CD14-positive monocyte (primary cell): ENCODE results near the gene CNRIP1. TPM values are rescaled to one million over a fixed set of nuclear protein-coding genes. Genes with fewer than 3 reads are reported as not detected.
A peak's percentile ranks its signal among the peaks of the same experiment; 100 is the strongest.

Experiments
- DNase-seq, 3 donors: peaks; one replicate each; pipeline ENCODE4 v3.0.0-alpha.2; 2011 to 2022
- H2AFZ ChIP-seq: 2 replicates; pipeline ENCODE4 v1.6.0; 2012; ENCODE audit warnings: mild to moderate bottlenecking, low read depth, low read length, inconsistent platforms; ENCODE audit not compliant: insufficient read depth, poor library complexity, severe bottlenecking
- H3K27ac ChIP-seq, 2 donors: 1 replicate in 1 of 2; 2 replicates in 1 of 2; pipeline ENCODE4 v1.5.1; 2012 to 2013; ENCODE audit warnings: low read length in 2 of 2, control low read depth in 1 of 2, inconsistent platforms in 1 of 2, low read depth in 1 of 2, mild to moderate bottlenecking in 1 of 2
- H3K27me3 ChIP-seq, 2 donors: one replicate each; pipeline versions ENCODE4 v1.6.0 to v1.6.1; 2011 to 2013; ENCODE audit warnings: low read length in 2 of 2; ENCODE audit not compliant: control insufficient read depth in 2 of 2, insufficient read depth in 2 of 2
- H3K36me3 ChIP-seq, 2 donors: replicated peaks in 1 of 2; 1 replicate in 1 of 2; 2 replicates in 1 of 2; pipeline versions ENCODE4 v1.5.1 to v1.6.1; 2012 to 2013; ENCODE audit warnings: low read length in 2 of 2, control low read depth in 1 of 2, inconsistent platforms in 1 of 2, mild to moderate bottlenecking in 1 of 2; ENCODE audit not compliant: insufficient read depth in 2 of 2, control insufficient read depth in 1 of 2
- H3K4me1 ChIP-seq, 2 donors: 1 replicate in 1 of 2; 2 replicates in 1 of 2; pipeline versions ENCODE4 v1.5.1 to v1.6.1; 2012 to 2013; ENCODE audit warnings: low read length in 2 of 2, control low read depth in 1 of 2, inconsistent platforms in 1 of 2, mild to moderate bottlenecking in 1 of 2, moderate library complexity in 1 of 2; ENCODE audit not compliant: insufficient read depth in 2 of 2, control insufficient read depth in 1 of 2
- H3K4me2 ChIP-seq: replicated peaks from 2 replicates; pipeline ENCODE3; 2012; ENCODE audit warnings: low read length, moderate library complexity, mild to moderate bottlenecking; ENCODE audit not compliant: poor library complexity, severe bottlenecking; ENCODE audit errors: extremely low read depth
- H3K4me3 ChIP-seq, 3 experiments: fragments of 200-600 bp in 1 of 3; sonication (generic) in 1 of 3; replicated peaks in 1 of 3; 1 replicate in 2 of 3; 2 replicates in 1 of 3; pipeline ENCODE4 v1.5.1; 2011 to 2013; ENCODE audit warnings: low read length in 3 of 3, mild to moderate bottlenecking in 3 of 3, control low read depth in 2 of 3, low read depth in 2 of 3, inconsistent platforms in 1 of 3, moderate library complexity in 1 of 3
- H3K79me2 ChIP-seq: 2 replicates; pipeline ENCODE4 v1.6.0; 2012; ENCODE audit warnings: mild to moderate bottlenecking, control low read depth, inconsistent platforms, low read length, moderate library complexity; ENCODE audit not compliant: insufficient read depth
- H3K9ac ChIP-seq: 2 replicates; pipeline ENCODE4 v1.6.0; 2017; ENCODE audit warnings: low read length, mild to moderate bottlenecking; ENCODE audit not compliant: insufficient read depth, poor library complexity, severe bottlenecking
- H3K9me3 ChIP-seq, 2 donors: replicated peaks in 1 of 2; 1 replicate in 1 of 2; 2 replicates in 1 of 2; pipeline versions ENCODE4 v1.5.1 to v1.6.1; 2012 to 2013; ENCODE audit warnings: low read length in 2 of 2, control low read depth in 1 of 2; ENCODE audit not compliant: control insufficient read depth in 1 of 2, insufficient read depth in 1 of 2
- H4K20me1 ChIP-seq: 2 replicates; pipeline ENCODE4 v1.6.0; 2012; ENCODE audit warnings: mild to moderate bottlenecking, low read length, control low read depth, moderate library complexity; ENCODE audit not compliant: insufficient read depth
- H3K27ac Mint-ChIP-seq, 7 donors: one replicate each; pipeline ENCODE4 v1.8.0; 2020; ENCODE audit warnings: mild to moderate bottlenecking in 7 of 7, mixed read lengths in 7 of 7, moderate library complexity in 6 of 7, inconsistent platforms in 2 of 7
- H3K27me3 Mint-ChIP-seq, 3 donors: one replicate each; pipeline ENCODE4 v1.8.0; 2021 to 2022; ENCODE audit warnings: low read depth in 3 of 3, mild to moderate bottlenecking in 3 of 3, mixed read lengths in 3 of 3, moderate library complexity in 3 of 3, inconsistent platforms in 1 of 3
- H3K36me3 Mint-ChIP-seq, 2 donors: one replicate each; pipeline ENCODE4 v1.8.0; 2020; ENCODE audit warnings: mixed read lengths in 2 of 2, inconsistent platforms in 1 of 2, mild to moderate bottlenecking in 1 of 2
- H3K4me1 Mint-ChIP-seq: one replicate; pipeline ENCODE4 v1.8.0; 2020; ENCODE audit warnings: mild to moderate bottlenecking, mixed read lengths
- H3K4me3 Mint-ChIP-seq, 2 donors: one replicate each; pipeline ENCODE4 v1.8.0; 2020; ENCODE audit warnings: mild to moderate bottlenecking in 2 of 2, mixed read lengths in 2 of 2, moderate library complexity in 1 of 2
- H3K9me3 Mint-ChIP-seq, 7 donors: one replicate each; pipeline ENCODE4 v1.8.0; 2020 to 2022; ENCODE audit warnings: mixed read lengths in 7 of 7, mild to moderate bottlenecking in 6 of 7, moderate library complexity in 6 of 7, inconsistent platforms in 2 of 7
- WGBS: methylation state at CpG from one replicate; pipeline ENCODE4 v1.1.5; 2013; ENCODE audit warnings: missing lambda C conversion rate; ENCODE audit not compliant: insufficient coverage; 5-methylcytosine and 5-hydroxymethylcytosine counted together
- intact Hi-C, 2 donors: fragments of 100-400 bp; cut with micrococcal nuclease; formaldehyde crosslinking; loops; one replicate each; pipeline versions ENCODE4 v1.15.0 to v1.15.1; 2023
- polyA plus RNA-seq, 3 donors: library from polyadenylated mRNA; depleted of rRNA in 1 of 3; unstranded in 2 of 3; stranded (reverse) in 1 of 3; fragments of 300-500 nt in 2 of 3; fragments of >200 nt in 1 of 3; fragmentation: Illumina TruSeq in 2 of 3; gene quantifications; 1 replicate in 2 of 3; 2 replicates in 1 of 3; pipeline ENCODE4 v1.2.3, GENCODE V29; 2012 to 2021
- TF ChIP-seq, protein P1 (sequence below): fragments of 200-600 bp; IDR thresholded peaks from one replicate; pipeline ENCODE4 v1.8.0; 2022; ENCODE audit warnings: antibody characterized with exemption, mild to moderate bottlenecking

The CNRIP1 gene
- polyA plus RNA-seq, 3 donors = 0.09 to 0.53 (median 0.17) TPM

DNA sequence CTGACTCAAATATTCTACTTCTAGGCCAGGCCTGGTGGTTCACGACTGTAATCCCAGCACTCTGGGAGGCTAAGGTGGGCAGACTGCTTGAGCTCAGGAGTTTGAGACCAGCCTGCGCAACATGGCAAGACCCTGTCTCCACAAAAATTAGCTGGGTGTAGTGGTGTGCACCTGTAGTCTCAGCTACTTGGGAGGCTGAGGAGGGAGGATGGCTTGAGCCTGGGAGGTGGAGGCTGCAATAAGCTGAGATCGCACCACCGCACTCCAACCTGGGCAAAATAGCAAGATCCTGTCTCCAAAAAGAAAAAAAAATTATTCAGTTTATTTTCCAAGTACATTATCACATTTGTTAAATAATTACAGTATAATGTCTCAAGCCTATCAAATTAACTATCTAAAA, 74.7 kb downstream of the CNRIP1 start:
- H3K9ac ChIP-seq = no peak overlapping the region
- intact Hi-C loops = no loop called here
- peaks cover 0 to 10% of the 10 kb centered on the region in 2 donors for H3K36me3 Mint-ChIP-seq
- H3K4me3 Mint-ChIP-seq = no peak overlapping the region
- no peak overlapping the region for H3K27ac Mint-ChIP-seq
- no peaks in the 10 kb centered on the region for H3K27me3 Mint-ChIP-seq
- no peaks in the 10 kb centered on the region for H3K27me3 ChIP-seq
- peaks cover 22% of the 10 kb centered on the region for H3K4me1 Mint-ChIP-seq
- no peak overlapping the region for H3K4me3 ChIP-seq
- WGBS = 100% methylated on average over 1 of the region's 4 CpGs
- peak overlapping the region in 1 of 2 donors; percentile 98 for H3K27ac ChIP-seq
- peaks cover 53 to 58% of the 10 kb centered on the region in 2 donors for H3K4me1 ChIP-seq
- no peak overlapping the region for H3K4me2 ChIP-seq
- peaks cover 100% of the 10 kb centered on the region for H3K79me2 ChIP-seq
- TF ChIP-seq, protein P1, sequence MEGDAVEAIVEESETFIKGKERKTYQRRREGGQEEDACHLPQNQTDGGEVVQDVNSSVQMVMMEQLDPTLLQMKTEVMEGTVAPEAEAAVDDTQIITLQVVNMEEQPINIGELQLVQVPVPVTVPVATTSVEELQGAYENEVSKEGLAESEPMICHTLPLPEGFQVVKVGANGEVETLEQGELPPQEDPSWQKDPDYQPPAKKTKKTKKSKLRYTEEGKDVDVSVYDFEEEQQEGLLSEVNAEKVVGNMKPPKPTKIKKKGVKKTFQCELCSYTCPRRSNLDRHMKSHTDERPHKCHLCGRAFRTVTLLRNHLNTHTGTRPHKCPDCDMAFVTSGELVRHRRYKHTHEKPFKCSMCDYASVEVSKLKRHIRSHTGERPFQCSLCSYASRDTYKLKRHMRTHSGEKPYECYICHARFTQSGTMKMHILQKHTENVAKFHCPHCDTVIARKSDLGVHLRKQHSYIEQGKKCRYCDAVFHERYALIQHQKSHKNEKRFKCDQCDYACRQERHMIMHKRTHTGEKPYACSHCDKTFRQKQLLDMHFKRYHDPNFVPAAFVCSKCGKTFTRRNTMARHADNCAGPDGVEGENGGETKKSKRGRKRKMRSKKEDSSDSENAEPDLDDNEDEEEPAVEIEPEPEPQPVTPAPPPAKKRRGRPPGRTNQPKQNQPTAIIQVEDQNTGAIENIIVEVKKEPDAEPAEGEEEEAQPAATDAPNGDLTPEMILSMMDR = no peak
- no peak for DNase-seq
- no peaks in the 10 kb centered on the region for H3K9me3 Mint-ChIP-seq
- H2AFZ ChIP-seq = no peak overlapping the region
- H3K9me3 ChIP-seq = no peaks in the 10 kb centered on the region
- peaks cover 0 to 6% of the 10 kb centered on the region in 2 donors for H3K36me3 ChIP-seq
- peaks cover 100% of the 10 kb centered on the region for H4K20me1 ChIP-seq

DNA sequence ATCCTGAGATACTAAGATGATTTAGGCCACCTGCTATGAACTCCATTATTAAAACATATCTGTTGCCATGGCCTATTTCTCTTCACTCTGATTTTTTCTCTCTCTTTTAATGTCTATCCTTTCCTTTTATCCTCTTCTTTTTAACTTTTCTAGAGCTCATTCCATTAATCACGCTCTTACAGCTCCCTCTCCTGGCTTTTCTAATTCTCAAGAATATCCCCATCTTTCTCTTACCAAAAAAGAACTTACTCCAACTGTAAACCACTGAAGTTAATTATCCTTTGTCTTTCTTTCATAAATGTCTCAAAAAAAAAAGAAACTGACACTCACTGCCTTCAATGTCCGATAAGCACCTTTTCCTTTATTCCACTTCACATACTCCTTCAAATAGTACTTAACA, 75.3 kb downstream of the CNRIP1 start:
- no peak for DNase-seq
- Histone ChIP-seq H4K20me1 (peaks cover 100% of the 10 kb centered on the region), H3K27me3 (no peaks in the 10 kb centered on the region), H3K9me3 (no peaks in the 10 kb centered on the region), H2AFZ (no peak overlapping the region), H3K36me3 (peaks cover 0 to 6% of the 10 kb centered on the region in 2 donors), H3K4me2 (no peak overlapping the region), H3K79me2 (peaks cover 100% of the 10 kb centered on the region), H3K4me3 (no peak overlapping the region), H3K9ac (no peak overlapping the region), H3K27ac (peak overlapping the region in 1 of 2 donors; percentile 98), H3K4me1 (peaks cover 57 to 58% of the 10 kb centered on the region in 2 donors)
- intact Hi-C loops = no loop called here
- Mint-ChIP-seq H3K9me3 (no peaks in the 10 kb centered on the region), H3K4me3 (no peak overlapping the region), H3K27me3 (no peaks in the 10 kb centered on the region), H3K4me1 (peaks cover 20% of the 10 kb centered on the region), H3K36me3 (peaks cover 0 to 10% of the 10 kb centered on the region in 2 donors), H3K27ac (no peak overlapping the region)
- TF ChIP-seq, protein P1 = no peak
- WGBS = 88% methylated on average over 2 of the region's 2 CpGs

Other genes with a start within 250 kb of the CNRIP1 start
- 10 to 100 TPM in 2 of 3 donors, 1 to 10 TPM in 1; 4.7 to 14.0 (median 10.8) TPM for gene PNO1, start 162.1 kb downstream of the CNRIP1 start, polyA plus RNA-seq
- 10 to 100 TPM in 2 of 3 donors, 1 to 10 TPM in 1; 8.7 to 32.6 (median 10.7) TPM for gene PPP3R1, start 67.4 kb downstream of the CNRIP1 start, polyA plus RNA-seq
- gene PLEK, start 45.3 kb upstream of the CNRIP1 start, polyA plus RNA-seq = 100 to 1,000 TPM; 351 to 708 (median 403) TPM
- under 1 TPM; 0.08 to 0.85 (median 0.31) TPM for gene FBXO48, start 147.3 kb upstream of the CNRIP1 start, polyA plus RNA-seq
- 1 to 10 TPM in 2 of 3 donors, under 1 TPM in 1; 0.77 to 1.8 (median 1.2) TPM for gene APLF, start 147.6 kb upstream of the CNRIP1 start, polyA plus RNA-seq